ENCODE results near the gene MOCS3.

DNA sequence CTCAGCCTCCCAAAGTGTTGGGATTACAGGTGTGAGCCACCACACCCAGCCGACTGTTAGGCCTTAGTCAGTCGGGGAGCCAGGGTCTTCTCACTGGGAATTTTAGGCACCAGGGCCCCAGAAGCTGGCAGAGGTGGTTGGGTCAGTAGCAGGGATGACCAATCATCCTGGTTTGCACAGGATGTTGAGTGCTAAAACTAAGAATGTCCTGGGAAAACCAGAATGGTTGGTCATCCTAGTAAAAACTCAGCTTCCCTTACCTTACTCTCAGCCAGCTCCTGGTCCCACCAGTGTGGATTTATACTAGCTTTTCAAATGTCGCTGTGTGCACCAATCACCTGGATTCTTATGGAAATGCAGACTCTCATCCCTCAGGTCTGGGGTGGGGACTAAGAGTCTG, 32.5 kb downstream of the MOCS3 start:
- no peak for TF ChIP-seq JUNB (IDR thresholded peaks at IDR 0.05)
- TF ChIP-seq, protein P1, sequence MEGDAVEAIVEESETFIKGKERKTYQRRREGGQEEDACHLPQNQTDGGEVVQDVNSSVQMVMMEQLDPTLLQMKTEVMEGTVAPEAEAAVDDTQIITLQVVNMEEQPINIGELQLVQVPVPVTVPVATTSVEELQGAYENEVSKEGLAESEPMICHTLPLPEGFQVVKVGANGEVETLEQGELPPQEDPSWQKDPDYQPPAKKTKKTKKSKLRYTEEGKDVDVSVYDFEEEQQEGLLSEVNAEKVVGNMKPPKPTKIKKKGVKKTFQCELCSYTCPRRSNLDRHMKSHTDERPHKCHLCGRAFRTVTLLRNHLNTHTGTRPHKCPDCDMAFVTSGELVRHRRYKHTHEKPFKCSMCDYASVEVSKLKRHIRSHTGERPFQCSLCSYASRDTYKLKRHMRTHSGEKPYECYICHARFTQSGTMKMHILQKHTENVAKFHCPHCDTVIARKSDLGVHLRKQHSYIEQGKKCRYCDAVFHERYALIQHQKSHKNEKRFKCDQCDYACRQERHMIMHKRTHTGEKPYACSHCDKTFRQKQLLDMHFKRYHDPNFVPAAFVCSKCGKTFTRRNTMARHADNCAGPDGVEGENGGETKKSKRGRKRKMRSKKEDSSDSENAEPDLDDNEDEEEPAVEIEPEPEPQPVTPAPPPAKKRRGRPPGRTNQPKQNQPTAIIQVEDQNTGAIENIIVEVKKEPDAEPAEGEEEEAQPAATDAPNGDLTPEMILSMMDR (IDR thresholded peaks at IDR 0.05): no peak
- TF ChIP-seq KDM1A (IDR thresholded peaks at IDR 0.05; ENCODE audit: low read depth): no peak
- no peak for TF ChIP-seq POLR2A (IDR thresholded peaks at IDR 0.05; ENCODE audit: low read length)
- TF ChIP-seq, protein P2, sequence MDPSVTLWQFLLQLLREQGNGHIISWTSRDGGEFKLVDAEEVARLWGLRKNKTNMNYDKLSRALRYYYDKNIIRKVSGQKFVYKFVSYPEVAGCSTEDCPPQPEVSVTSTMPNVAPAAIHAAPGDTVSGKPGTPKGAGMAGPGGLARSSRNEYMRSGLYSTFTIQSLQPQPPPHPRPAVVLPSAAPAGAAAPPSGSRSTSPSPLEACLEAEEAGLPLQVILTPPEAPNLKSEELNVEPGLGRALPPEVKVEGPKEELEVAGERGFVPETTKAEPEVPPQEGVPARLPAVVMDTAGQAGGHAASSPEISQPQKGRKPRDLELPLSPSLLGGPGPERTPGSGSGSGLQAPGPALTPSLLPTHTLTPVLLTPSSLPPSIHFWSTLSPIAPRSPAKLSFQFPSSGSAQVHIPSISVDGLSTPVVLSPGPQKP (IDR thresholded peaks at IDR 0.05; ENCODE audit: low read depth, low read length): no peak
- no peak for TF ChIP-seq RCOR1 (IDR thresholded peaks at IDR 0.05; ENCODE audit: low read depth, low read length)
- TF ChIP-seq CEBPB (IDR thresholded peaks at IDR 0.05): no peak
- no peak for TF ChIP-seq RFX5 (IDR thresholded peaks at IDR 0.05)
- TF ChIP-seq, protein P3, sequence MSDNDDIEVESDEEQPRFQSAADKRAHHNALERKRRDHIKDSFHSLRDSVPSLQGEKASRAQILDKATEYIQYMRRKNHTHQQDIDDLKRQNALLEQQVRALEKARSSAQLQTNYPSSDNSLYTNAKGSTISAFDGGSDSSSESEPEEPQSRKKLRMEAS (IDR thresholded peaks at IDR 0.05): no peak

Measured in A549 (cell line).